Pancreas (tissue), 10 donors: ENCODE results near the gene DGKG. TPM values are rescaled to one million over a fixed set of nuclear protein-coding genes. Genes with fewer than 3 reads are reported as not detected.

Experiments used
- ATAC-seq, 4 donors: fragments of 200-7000 bp; cut with Tn5 transposase; one replicate each; pipeline versions ENCODE4 v1.8.0 to v1.9.1; 2020; ENCODE audit warnings: mild to moderate bottlenecking in 4 of 4, moderate library complexity in 4 of 4
- DNase-seq, 6 donors: peaks; one replicate each; pipeline ENCODE4 v3.0.0-alpha.2; 2020
- FAIRE-seq: peaks from 2 replicates; lab custom pipeline; 2012; peaks lifted over from hg19 to GRCh38; lab: Jason Lieb, UNC
- H3K27ac ChIP-seq, 4 donors: fragments of 200-600 bp; sonication (generic); 1 replicate in 3 of 4; 2 replicates in 1 of 4; pipeline versions ENCODE4 v1.5.0 to v1.8.0; 2020
- H3K27me3 ChIP-seq, 4 donors: fragments of 200-600 bp; one replicate each; pipeline ENCODE4 v1.8.0; 2021
- H3K36me3 ChIP-seq, 3 donors: fragments of 200-600 bp; sonication (generic) in 1 of 3; one replicate each; pipeline versions ENCODE4 v1.5.0 to v1.8.0; 2020 to 2021
- H3K4me1 ChIP-seq, 3 donors: fragments of 200-600 bp; one replicate each; pipeline ENCODE4 v1.8.0; 2021
- H3K4me3 ChIP-seq, 4 donors: fragments of 200-600 bp; sonication (generic) in 2 of 4; one replicate each; pipeline versions ENCODE4 v1.5.0 to v1.8.0; 2020 to 2021
- H3K9me3 ChIP-seq, 4 donors: fragments of 200-600 bp; one replicate each; pipeline ENCODE4 v1.8.0; 2021
- WGBS, 2 donors: extraction: QIAGEN DNeasy Blood & Tissue Kit; methylation state at CpG; one replicate each; pipeline ENCODE4 v1.1.7; 2013; 5-methylcytosine and 5-hydroxymethylcytosine counted together
- intact Hi-C, 3 donors: fragments of 100-400 bp; cut with DNase I; formaldehyde crosslinking; loops; one replicate each; pipeline versions ENCODE4 v1.11.1 to v1.14.2; 2022
- polyA plus RNA-seq, 2 donors: library from polyadenylated mRNA; stranded (reverse); fragments of 200-250 nt; gene quantifications; one replicate each; pipeline ENCODE4 v1.2.3, GENCODE V29; 2013
- total RNA-seq, 6 donors: library from RNA; stranded (reverse); fragmentation: NEBNext Ultra II Directional in 4 of 6; extraction: Animal tissue kit (Norgen Biotek cat#: 25700) in 4 of 6; gene quantifications; one replicate each; pipeline versions ENCODE4 v1.2.1 to v1.2.4, GENCODE V29; 2021 to 2023
- TF ChIP-seq, protein P1 (sequence below), 4 donors: fragments of 200-600 bp; sonication (generic) in 3 of 4; IDR thresholded peaks; one replicate each; pipeline versions ENCODE4 v1.5.0 to v1.8.0; 2021; ENCODE audit warnings: antibody characterized with exemption in 4 of 4
- donor health status: healthy with polysubstance abuse.
- donor health status: DM: no; HTN: no; CAD: no; lungs with moderate emphysema.
- donor health status: DM: no; HTN: no; CAD: no.
- donor health status: control.
- donor health status: control.
- donor health status: Bipolar disorder and iron deficiency.
- donor health status: DM: yes; HTN: yes; CAD: no.
- donor health status: DM: no; HTN: no; CAD: no.
- donor health status: DM: no; HTN: no; CAD: no.
- donor health status: DM: yes; HTN: yes; CAD: no.

Gene DGKG
- total and polyA plus RNA-seq, 8 donors, result 0.16 to 2.0 (median 0.88) TPM

DNA sequence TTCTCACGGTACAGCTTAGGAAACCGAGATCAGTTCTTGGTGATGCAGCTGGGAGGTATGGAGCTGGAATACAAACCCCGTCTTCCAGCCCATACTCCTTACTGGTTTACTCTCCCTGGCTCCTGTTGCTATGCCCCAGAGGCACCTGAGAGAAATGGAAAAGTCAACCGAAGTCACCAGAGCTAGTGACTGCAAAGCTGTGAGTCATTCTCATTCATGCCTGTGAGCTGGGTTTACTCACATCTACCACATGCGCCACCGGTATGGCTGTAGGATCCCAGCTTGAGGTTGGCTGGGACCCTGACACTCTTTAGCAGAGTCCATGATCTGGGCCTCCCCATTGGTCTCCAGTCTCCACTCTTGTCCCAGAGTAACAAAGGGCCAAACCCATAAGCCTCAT lies 141.7 kb downstream of the DGKG start:
- H3K9me3 ChIP-seq, result no peaks in the 10 kb centered on the region
- FAIRE-seq, result no peak
- no peaks in the 10 kb centered on the region for H3K36me3 ChIP-seq
- no peak overlapping the region for H3K27ac ChIP-seq
- intact Hi-C loops, result no loop called here
- no peaks in the 10 kb centered on the region for H3K27me3 ChIP-seq
- WGBS, 2 donors, result 92 to 94% methylated on average over 6 of the region's 6 CpGs
- peak; percentile 18 to 71 (median 44) for ATAC-seq
- TF ChIP-seq, protein P1, sequence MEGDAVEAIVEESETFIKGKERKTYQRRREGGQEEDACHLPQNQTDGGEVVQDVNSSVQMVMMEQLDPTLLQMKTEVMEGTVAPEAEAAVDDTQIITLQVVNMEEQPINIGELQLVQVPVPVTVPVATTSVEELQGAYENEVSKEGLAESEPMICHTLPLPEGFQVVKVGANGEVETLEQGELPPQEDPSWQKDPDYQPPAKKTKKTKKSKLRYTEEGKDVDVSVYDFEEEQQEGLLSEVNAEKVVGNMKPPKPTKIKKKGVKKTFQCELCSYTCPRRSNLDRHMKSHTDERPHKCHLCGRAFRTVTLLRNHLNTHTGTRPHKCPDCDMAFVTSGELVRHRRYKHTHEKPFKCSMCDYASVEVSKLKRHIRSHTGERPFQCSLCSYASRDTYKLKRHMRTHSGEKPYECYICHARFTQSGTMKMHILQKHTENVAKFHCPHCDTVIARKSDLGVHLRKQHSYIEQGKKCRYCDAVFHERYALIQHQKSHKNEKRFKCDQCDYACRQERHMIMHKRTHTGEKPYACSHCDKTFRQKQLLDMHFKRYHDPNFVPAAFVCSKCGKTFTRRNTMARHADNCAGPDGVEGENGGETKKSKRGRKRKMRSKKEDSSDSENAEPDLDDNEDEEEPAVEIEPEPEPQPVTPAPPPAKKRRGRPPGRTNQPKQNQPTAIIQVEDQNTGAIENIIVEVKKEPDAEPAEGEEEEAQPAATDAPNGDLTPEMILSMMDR (IDR thresholded peaks at IDR 0.05), result no peak
- no peak overlapping the region for H3K4me3 ChIP-seq
- H3K4me1 ChIP-seq, result peaks cover 0 to 5% (median 0%) of the 10 kb centered on the region in 3 donors
- peak in 1 of 6 donors; percentile 30 for DNase-seq

DNA sequence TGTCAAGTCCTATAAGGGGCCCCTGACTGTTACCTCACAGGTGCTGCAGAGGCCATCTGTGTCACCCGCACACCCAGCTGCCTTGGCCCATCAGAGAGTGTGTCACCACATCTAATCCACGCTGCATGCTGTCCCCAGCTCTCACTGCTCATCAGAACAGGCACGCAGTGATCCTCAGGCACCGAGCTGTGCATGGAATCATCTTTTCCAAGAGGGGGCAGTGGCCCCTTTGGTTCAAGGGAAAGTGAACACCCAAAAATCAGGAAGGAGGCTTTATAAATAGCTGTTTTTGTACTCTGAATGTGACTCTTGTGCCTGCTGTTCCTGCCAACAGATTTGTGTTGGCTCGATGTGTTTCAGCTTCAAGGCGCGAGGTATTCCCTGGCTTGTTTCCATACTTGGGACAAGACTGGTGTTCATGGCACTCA lies 142.8 kb downstream of the DGKG start:
- no peak for DNase-seq
- intact Hi-C loops, result no loop called here
- Histone ChIP-seq H3K27ac (no peak overlapping the region), H3K9me3 (no peaks in the 10 kb centered on the region), H3K36me3 (no peaks in the 10 kb centered on the region), H3K27me3 (no peaks in the 10 kb centered on the region), H3K4me3 (no peak overlapping the region), H3K4me1 (peaks cover 0 to 5% (median 0%) of the 10 kb centered on the region in 3 donors)
- WGBS, 2 donors, result 81% methylated on average over 7 of the region's 7 CpGs
- TF ChIP-seq, protein P1 (IDR thresholded peaks at IDR 0.05), result no peak
- no peak for FAIRE-seq
- ATAC-seq, result no peak

DNA sequence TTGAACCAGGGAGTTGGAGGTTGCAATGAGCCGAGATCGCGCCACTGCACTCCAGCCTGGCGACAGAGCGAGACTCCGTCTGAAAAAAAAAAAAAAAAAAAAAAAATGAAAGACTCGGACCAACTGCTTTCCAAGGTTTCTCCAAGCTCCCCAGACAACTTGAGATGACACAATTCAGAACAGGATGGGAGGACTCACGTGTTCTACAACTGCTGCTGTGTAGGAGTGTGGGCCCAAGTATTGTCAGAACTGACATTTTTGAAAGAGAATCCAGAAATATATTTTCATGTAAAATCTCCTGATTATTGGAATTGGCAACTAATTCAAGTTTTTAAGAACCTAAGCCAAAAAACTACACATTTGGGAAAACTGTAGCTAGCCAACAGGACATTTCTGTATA lies 143.6 kb downstream of the DGKG start:
- no peak for FAIRE-seq
- H3K4me1 ChIP-seq, result peaks cover 0 to 5% (median 0%) of the 10 kb centered on the region in 3 donors
- 94 to 98% methylated on average over 8 of the region's 8 CpGs for WGBS, 2 donors
- H3K4me3 ChIP-seq, result no peak overlapping the region
- DNase-seq, result no peak
- no peaks in the 10 kb centered on the region for H3K36me3 ChIP-seq
- ATAC-seq, result no peak
- TF ChIP-seq, protein P1 (IDR thresholded peaks at IDR 0.05), result no peak
- H3K27ac ChIP-seq, result no peak overlapping the region
- no peaks in the 10 kb centered on the region for H3K9me3 ChIP-seq
- H3K27me3 ChIP-seq, result no peaks in the 10 kb centered on the region
- intact Hi-C loops, result no loop called here

DNA sequence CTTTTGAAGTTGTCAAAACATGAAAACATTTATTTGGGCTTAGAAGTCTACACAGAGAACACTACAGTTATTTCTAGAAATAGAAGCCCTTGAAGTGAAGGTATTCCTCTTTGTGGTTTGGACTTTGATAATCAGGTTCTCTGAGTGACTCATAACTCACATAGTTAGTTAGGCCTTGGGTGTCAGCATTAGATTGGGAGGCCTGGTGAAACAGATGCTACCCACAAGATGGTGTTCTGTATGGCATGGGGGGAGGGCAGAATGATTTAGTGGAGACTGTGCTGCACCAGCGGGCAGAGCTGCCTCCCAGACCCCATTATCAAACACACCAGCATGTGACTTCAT lies 144.2 kb downstream of the DGKG start:
- no peak overlapping the region for H3K4me3 ChIP-seq
- DNase-seq (no peak), ATAC-seq (peak in 1 of 4 donors; percentile 22), FAIRE-seq (no peak)
- no peaks in the 10 kb centered on the region for H3K36me3 ChIP-seq
- no peaks in the 10 kb centered on the region for H3K9me3 ChIP-seq
- no peak overlapping the region for H3K27ac ChIP-seq
- no peaks in the 10 kb centered on the region for H3K27me3 ChIP-seq
- WGBS, 2 donors, result 97 to 100% methylated on average over 1 of the region's 1 CpG
- TF ChIP-seq, protein P1 (IDR thresholded peaks at IDR 0.05), result no peak
- peaks cover 0 to 5% (median 0%) of the 10 kb centered on the region in 3 donors for H3K4me1 ChIP-seq
- intact Hi-C loops, result no loop called here

DNA sequence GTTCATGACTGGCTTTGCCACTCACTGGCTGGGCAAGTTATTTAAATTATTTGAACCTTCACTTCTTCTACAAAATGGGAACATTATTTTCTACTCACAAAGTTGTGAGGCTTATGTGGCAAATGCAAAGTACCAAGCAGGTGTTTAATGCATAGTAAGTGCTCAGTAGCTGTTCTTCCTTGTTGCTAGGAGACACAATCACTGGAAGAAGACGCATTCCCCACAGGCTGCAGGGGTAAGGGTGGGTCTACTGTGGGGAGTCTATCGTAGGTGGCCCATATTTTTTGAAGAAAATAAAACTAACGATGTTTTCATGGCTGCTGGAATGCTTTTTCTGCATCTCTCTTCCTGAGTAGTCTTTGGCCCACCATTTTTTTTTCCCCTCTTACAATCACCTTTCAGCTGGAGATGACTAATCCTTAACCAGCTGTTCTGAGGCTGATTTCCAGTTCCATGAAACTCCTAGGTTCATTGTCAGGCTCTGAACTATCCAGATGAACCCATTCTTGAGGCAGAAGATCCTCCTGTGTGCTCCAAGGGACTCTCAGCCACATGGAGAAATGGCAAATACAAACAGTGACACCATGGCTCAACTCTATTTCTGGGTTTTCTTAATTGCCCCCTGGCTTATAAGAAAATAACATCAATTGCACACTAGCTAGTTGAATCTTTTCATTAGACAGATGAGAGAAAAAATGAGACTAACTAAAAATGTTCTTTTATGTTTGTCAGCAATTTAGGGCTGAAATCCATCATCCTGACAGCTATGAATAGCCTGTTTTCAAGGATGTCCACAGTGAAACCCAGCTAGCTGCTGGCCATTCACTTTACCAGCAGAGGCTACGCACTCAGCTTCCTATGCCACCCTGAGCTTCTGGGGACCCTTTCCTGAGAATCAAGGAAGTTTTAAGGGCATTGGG lies 144.9 kb downstream of the DGKG start:
- Histone ChIP-seq H3K27me3 (no peaks in the 10 kb centered on the region), H3K36me3 (no peaks in the 10 kb centered on the region), H3K4me1 (peaks cover 0 to 5% (median 0%) of the 10 kb centered on the region in 3 donors), H3K9me3 (no peaks in the 10 kb centered on the region), H3K4me3 (no peak overlapping the region), H3K27ac (no peak overlapping the region)
- DNase-seq (no peak), ATAC-seq (no peak), FAIRE-seq (no peak)
- 82 to 89% methylated on average over 4 of the region's 4 CpGs for WGBS, 2 donors
- TF ChIP-seq, protein P1 (IDR thresholded peaks at IDR 0.05), result no peak
- intact Hi-C loops, result no loop called here
